PC-3 (cell line): ENCODE results near the gene TMEM60. TPM values are rescaled to one million over a fixed set of nuclear protein-coding genes. Genes with fewer than 3 reads are reported as not detected.

ENCODE experiments used
- ATAC-seq: fragments of 200-7000 bp; cut with Tn5 transposase; 2 replicates; pipeline ENCODE4 v1.9.1; 2020; ENCODE audit warnings: mild to moderate bottlenecking, moderate library complexity
- BruUV-seq: library from RNA; stranded (reverse); fragments of 400-500 nt; replicated peaks from 2 replicates; lab custom pipeline; 2021; lab: Mats Ljungman, UMichigan
- CTCF ChIA-PET: fragments of 300-600 bp; sonication (Branson Sonifier 250); formaldehyde crosslinking; loops from one replicate; lab custom pipeline; 2022; ENCODE audit warnings: antibody characterized with exemption; lab: Charles Lee
- POLR2A ChIA-PET: fragments of 300-600 bp; sonication (Branson Sonifier 250); formaldehyde crosslinking; loops from one replicate; lab custom pipeline; 2022; ENCODE audit warnings: antibody characterized with exemption; ENCODE audit not compliant: unreplicated experiment; lab: Charles Lee
- DNase-seq: peaks from one replicate; pipeline ENCODE4 v3.0.0-alpha.2; 2015
- H2AFZ ChIP-seq: fragments of 300-600 bp; sonication (generic); 2 replicates; pipeline ENCODE4 v1.6.0; 2016; ENCODE audit warnings: antibody characterized with exemption, low read length
- H3F3A ChIP-seq: fragments of 300-600 bp; sonication (generic); one replicate; pipeline ENCODE4 v1.6.0; 2017; ENCODE audit warnings: antibody characterized with exemption, low read length, control low read depth, mild to moderate bottlenecking; ENCODE audit not compliant: unreplicated experiment
- H3K27ac ChIP-seq: fragments of 300-600 bp; sonication (generic); 2 replicates; pipeline ENCODE4 v1.5.1; 2016; ENCODE audit warnings: mild to moderate bottlenecking, low read length
- H3K27me3 ChIP-seq: fragments of 300-600 bp; sonication (generic); 2 replicates; pipeline ENCODE4 v1.6.1; 2016; ENCODE audit warnings: low read length, mixed read lengths
- H3K36me3 ChIP-seq: fragments of 300-600 bp; sonication (generic); 2 replicates; pipeline ENCODE4 v1.6.1; 2016; ENCODE audit warnings: low read depth, mixed run types, low read length, mixed read lengths
- H3K4me1 ChIP-seq: fragments of 300-600 bp; sonication (generic); 2 replicates; pipeline ENCODE4 v1.5.1; 2016; ENCODE audit warnings: low read length; ENCODE audit not compliant: insufficient read depth
- H3K4me2 ChIP-seq: fragments of 300-600 bp; sonication (generic); 2 replicates; pipeline ENCODE4 v1.6.0; 2016; ENCODE audit warnings: low read length
- H3K4me3 ChIP-seq: fragments of 300-600 bp; sonication (generic); 2 replicates; pipeline ENCODE4 v1.5.1; 2016; ENCODE audit warnings: mild to moderate bottlenecking, low read length, mixed read lengths
- H3K79me2 ChIP-seq: fragments of 300-600 bp; sonication (generic); 2 replicates; pipeline ENCODE4 v1.6.1; 2017; ENCODE audit warnings: low read length, mixed read lengths
- H3K9ac ChIP-seq: fragments of 300-600 bp; sonication (generic); 2 replicates; pipeline ENCODE4 v1.6.0; 2016; ENCODE audit warnings: mild to moderate bottlenecking, low read length
- H3K9me2 ChIP-seq: fragments of 300-600 bp; sonication (generic); replicated peaks from 2 replicates; pipeline ENCODE4 v1.6.1; 2016; ENCODE audit warnings: mixed run types, low read length, mixed read lengths
- H3K9me3 ChIP-seq: fragments of 300-600 bp; sonication (generic); 2 replicates; pipeline ENCODE4 v1.6.1; 2016; ENCODE audit warnings: low read length, mixed read lengths
- H4K20me1 ChIP-seq: fragments of 300-600 bp; sonication (generic); 2 replicates; pipeline ENCODE4 v1.6.1; 2016; ENCODE audit warnings: low read length, mixed read lengths
- CTCF ChIP-seq: fragments of 300-600 bp; sonication (generic); conservative IDR thresholded peaks from 2 replicates; pipeline ENCODE4 v1.5.1; 2017; ENCODE audit warnings: antibody characterized with exemption, low read depth, mild to moderate bottlenecking, low read length
- EZH2 ChIP-seq: fragments of 300-600 bp; sonication (generic); IDR thresholded peaks from one replicate; pipeline ENCODE4 v1.6.1; 2017; ENCODE audit warnings: antibody characterized with exemption, mild to moderate bottlenecking, low read length; ENCODE audit not compliant: unreplicated experiment
- EZH2phosphoT487 ChIP-seq: fragments of 300-600 bp; sonication (generic); IDR thresholded peaks from 2 replicates; pipeline ENCODE4 v1.6.1; 2018; ENCODE audit warnings: mild to moderate bottlenecking, antibody characterized with exemption, low read length, borderline replicate concordance
- intact Hi-C: fragments of 100-400 bp; cut with micrococcal nuclease; formaldehyde crosslinking; loops from 2 replicates; pipeline ENCODE4 v1.9.0; 2023
- total RNA-seq: library from RNA; depleted of rRNA; stranded (reverse); fragments of >200 nt; gene quantifications from 2 replicates; pipeline ENCODE4 v1.2.3, GENCODE V29; 2014

TMEM60 gene
- total RNA-seq, 1 experiment from 2014 or later, result 8.1 TPM

- Histone ChIP-seq H3K4me1 (peaks cover 10% of the 10 kb centered on the region), H3K9me2 (no peaks in the 10 kb centered on the region), H3K4me3 (no peak overlapping the region), H2AFZ (no peak overlapping the region), H3K9ac (no peak overlapping the region), H3K36me3 (no peaks in the 10 kb centered on the region), H3K79me2 (peaks cover 8% of the 10 kb centered on the region; the same call in 1 of the 2 replicates), H3K9me3 (no peaks in the 10 kb centered on the region), H3K27ac (no peak overlapping the region), H3K27me3 (no peaks in the 10 kb centered on the region), H3F3A (no peaks in the 10 kb centered on the region), H3K4me2 (no peak overlapping the region), H4K20me1 (no peaks in the 10 kb centered on the region)
- no TSS peak for BruUV-seq
- no peak for TF ChIP-seq EZH2phosphoT487
- TF ChIP-seq EZH2, result no peak
- TF ChIP-seq CTCF, result no peak
- intact Hi-C loops, result loop anchor here (10.0 kb wide), 1 partner anchor 387 kb away; no protein-coding TSS in a partner anchor
- ATAC-seq (no peak), DNase-seq (no peak)
- ChIA-PET POLR2A (no interaction called here), CTCF (no interaction called here)
These were observed 46.2 kb downstream of the TMEM60 start for GRCh38 chr7:77752016-77752415.

GRCh38 chr7:77747718-77748117 is 50.5 kb downstream of the TMEM60 start:
- DNase-seq, result no peak
- H3K27ac ChIP-seq, result no peak overlapping the region
- TF ChIP-seq EZH2, result no peak
- TF ChIP-seq CTCF, result no peak
- TF ChIP-seq EZH2phosphoT487, result no peak
- no peaks in the 10 kb centered on the region for H3K36me3 ChIP-seq
- POLR2A ChIA-PET, result no interaction called here
- no peaks in the 10 kb centered on the region for H3K27me3 ChIP-seq
- peak; percentile 42; the same call in 1 of the 2 replicates for ATAC-seq
- H3K4me1 ChIP-seq, result peaks cover 3% of the 10 kb centered on the region
- no peak overlapping the region for H3K9ac ChIP-seq
- H3K79me2 ChIP-seq, result no peaks in the 10 kb centered on the region
- CTCF ChIA-PET, result interaction anchor here (0.6 kb wide), 1 partner anchor 88 kb away, joined by 7 read pairs; no protein-coding TSS in a partner anchor
- no peaks in the 10 kb centered on the region for H3K9me2 ChIP-seq
- intact Hi-C loops, result no loop called here
- H3K4me3 ChIP-seq, result no peak overlapping the region
- no peaks in the 10 kb centered on the region for H3F3A ChIP-seq
- no peak overlapping the region for H3K4me2 ChIP-seq
- no peak overlapping the region for H2AFZ ChIP-seq
- no peaks in the 10 kb centered on the region for H4K20me1 ChIP-seq
- BruUV-seq, result no TSS peak
- no peaks in the 10 kb centered on the region for H3K9me3 ChIP-seq

GRCh38 chr7:77747178-77747577 is 51.1 kb downstream of the TMEM60 start:
- CTCF ChIA-PET, result no interaction called here
- H2AFZ ChIP-seq, result no peak overlapping the region
- H3K4me2 ChIP-seq, result no peak overlapping the region
- H3F3A ChIP-seq, result no peaks in the 10 kb centered on the region
- TF ChIP-seq EZH2, result no peak
- no peak for TF ChIP-seq CTCF
- no peak for TF ChIP-seq EZH2phosphoT487
- POLR2A ChIA-PET, result no interaction called here
- no peaks in the 10 kb centered on the region for H3K36me3 ChIP-seq
- H3K79me2 ChIP-seq, result no peaks in the 10 kb centered on the region
- no peaks in the 10 kb centered on the region for H3K27me3 ChIP-seq
- intact Hi-C loops, result no loop called here
- no peak overlapping the region for H3K27ac ChIP-seq
- H3K4me1 ChIP-seq, result no peaks in the 10 kb centered on the region
- no peak for DNase-seq
- BruUV-seq, result no TSS peak
- H3K9me3 ChIP-seq, result no peaks in the 10 kb centered on the region
- H3K4me3 ChIP-seq, result no peak overlapping the region
- peak; percentile 27; the same call in 1 of the 2 replicates for ATAC-seq
- H3K9ac ChIP-seq, result no peak overlapping the region
- H4K20me1 ChIP-seq, result no peaks in the 10 kb centered on the region
- H3K9me2 ChIP-seq, result no peaks in the 10 kb centered on the region
